ENCODE data around the gene MFN2.
"Not testable (repeated sequence)": the region's sequence is repeated elsewhere in the genome, so short reads cannot be mapped to it uniquely, and the experiment has no call there.

MFN2 gene

GRCh38 chr1:12001249-12001917, 21.1 kb downstream of the MFN2 start:
- DNase-seq (ENCODE audit: low spot score), result no peak
- POLR2A ChIA-PET (ENCODE audit: low non-redundant PET), result no interaction called here

DNA sequence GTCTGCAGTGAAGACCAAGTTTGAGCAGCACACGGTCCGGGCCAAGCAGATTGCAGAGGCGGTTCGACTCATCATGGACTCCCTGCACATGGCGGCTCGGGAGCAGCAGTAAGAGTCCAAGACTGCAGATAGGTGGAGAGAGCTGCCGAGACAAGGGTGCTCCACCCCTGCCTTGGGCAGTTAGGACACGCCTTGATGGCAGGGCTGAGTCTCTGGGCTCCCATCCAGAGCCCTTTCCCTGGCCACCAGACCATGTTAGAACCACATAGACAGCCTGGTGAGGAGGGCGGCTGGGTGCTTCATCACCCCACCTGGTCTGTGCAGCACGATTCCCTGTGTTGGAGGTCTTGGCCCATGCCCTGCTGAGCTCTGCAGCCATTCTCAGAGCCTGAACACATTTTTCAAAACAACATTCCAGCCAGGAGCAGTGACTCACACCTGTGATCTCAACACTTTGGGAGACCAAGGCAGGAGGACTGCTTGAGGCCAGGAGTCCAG, 21.8 kb downstream of the MFN2 start:
- H3K27ac ChIP-seq, result peak overlapping the region; percentile 73
- ChIA-PET POLR2A (ENCODE audit: low non-redundant PET) (no interaction called here), CTCF (interaction anchor here (0.6 to 0.8 kb wide), 2 partner anchors 17 to 93 kb away, joined by 3 to 4 read pairs; no protein-coding TSS in a partner anchor)
- no peak for TF ChIP-seq CTCF (conservative IDR thresholded peaks at IDR 0.05; ENCODE audit: low read depth)
- peak; percentile 36 for DNase-seq (ENCODE audit: low spot score)

More at GRCh38 chr1:12001249-12001917, 21.1 kb downstream of the MFN2 start:
- CTCF ChIA-PET, result interaction anchor here (0.6 kb wide), 1 partner anchor 422 kb away, joined by 4 read pairs; no protein-coding TSS in a partner anchor
- peak overlapping the region; percentile 73 for H3K27ac ChIP-seq
- no peak for TF ChIP-seq CTCF (conservative IDR thresholded peaks at IDR 0.05; ENCODE audit: low read depth)

DNA sequence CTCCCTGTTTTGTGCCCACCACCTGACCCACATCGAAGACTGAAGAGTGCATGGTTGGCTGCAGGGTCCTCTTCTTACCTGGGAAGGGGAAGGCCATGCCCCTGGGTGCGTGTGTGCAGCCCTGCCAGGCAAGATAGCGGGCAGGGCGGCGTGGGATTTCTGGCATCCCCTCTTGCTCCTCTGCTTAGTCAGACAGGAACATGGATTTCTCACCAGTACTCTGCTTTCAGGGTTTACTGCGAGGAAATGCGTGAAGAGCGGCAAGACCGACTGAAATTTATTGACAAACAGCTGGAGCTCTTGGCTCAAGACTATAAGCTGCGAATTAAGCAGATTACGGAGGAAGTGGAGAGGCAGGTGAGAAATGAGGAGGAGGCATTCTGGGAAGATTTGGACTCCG, 23.5 kb downstream of the MFN2 start:
- no peak overlapping the region for H3K27ac ChIP-seq
- no peak for DNase-seq (ENCODE audit: low spot score)
- ChIA-PET POLR2A (ENCODE audit: low non-redundant PET) (interaction anchor here (1.2 kb wide), 1 partner anchor 16 kb away, joined by 3 read pairs; the partner anchor contains the start of gene MIIP), CTCF (no interaction called here)
- no peak for TF ChIP-seq CTCF (conservative IDR thresholded peaks at IDR 0.05; ENCODE audit: low read depth)

- no peak for TF ChIP-seq CTCF (conservative IDR thresholded peaks at IDR 0.05; ENCODE audit: low read depth)
- DNase-seq (ENCODE audit: low spot score), result no peak
- ChIA-PET CTCF (no interaction called here), POLR2A (ENCODE audit: low non-redundant PET) (no interaction called here)
- H3K27ac ChIP-seq, result 0 out of 2 replicates have a peak overlapping the region, but pooled peaks have one; percentile 12
These were observed 25.4 kb downstream of the MFN2 start for GRCh38 chr1:12005488-12006166.

GRCh38 chr1:12006167-12006921, 26.1 kb downstream of the MFN2 start:
- no peak overlapping the region for H3K27ac ChIP-seq
- POLR2A ChIA-PET (ENCODE audit: low non-redundant PET), result no interaction called here
- CTCF ChIA-PET, result no interaction called here
- TF ChIP-seq CTCF (conservative IDR thresholded peaks at IDR 0.05; ENCODE audit: low read depth), result no peak
- DNase-seq (ENCODE audit: low spot score), result no peak

GRCh38 chr1:12007204-12007603, 27.0 kb downstream of the MFN2 start:
- no peak for TF ChIP-seq CTCF (conservative IDR thresholded peaks at IDR 0.05; ENCODE audit: low read depth)
- DNase-seq (ENCODE audit: low spot score), result no peak
- no peak overlapping the region for H3K27ac ChIP-seq
- POLR2A ChIA-PET (ENCODE audit: low non-redundant PET), result no interaction called here
- CTCF ChIA-PET, result interaction anchor here (0.6 kb wide), 1 partner anchor 73 kb away, joined by 4 read pairs; no protein-coding TSS in a partner anchor

- H3K27ac ChIP-seq; POLR2A ChIA-PET (ENCODE audit: low non-redundant PET); DNase-seq (ENCODE audit: low spot score); CTCF ChIA-PET: not testable (repeated sequence)
These were observed 28.1 kb downstream of the MFN2 start for GRCh38 chr1:12008355-12008754.
